Mesenchymal stem cell (in vitro differentiated cells and primary cell): ENCODE results near the gene MAP3K13.

Experiments used
- DNase-seq: peaks from one replicate; pipeline ENCODE4 v3.0.0-alpha.2; 2013
- H2AFZ ChIP-seq: one replicate; pipeline ENCODE4 v1.6.1; 2013; ENCODE audit warnings: low read depth, mild to moderate bottlenecking, control low read depth, inconsistent platforms, low read length, moderate library complexity
- H2AK5ac ChIP-seq: 2 replicates; pipeline ENCODE4 v1.6.1; 2013; ENCODE audit warnings: low read length, moderate library complexity, mild to moderate bottlenecking, inconsistent platforms; ENCODE audit not compliant: severe bottlenecking
- H2BK120ac ChIP-seq: one replicate; pipeline ENCODE4 v1.6.1; 2013; ENCODE audit warnings: low read depth, mild to moderate bottlenecking, inconsistent platforms, low read length, moderate library complexity
- H2BK12ac ChIP-seq, 2 experiments: one replicate each; pipeline ENCODE4 v1.6.1; 2013; ENCODE audit warnings: inconsistent platforms in 2 of 2, low read length in 2 of 2, mild to moderate bottlenecking in 2 of 2, moderate library complexity in 2 of 2, control low read depth in 1 of 2
- H2BK15ac ChIP-seq: one replicate; pipeline ENCODE4 v1.6.1; 2013; ENCODE audit warnings: mild to moderate bottlenecking, low read depth, inconsistent platforms; ENCODE audit not compliant: poor library complexity, severe bottlenecking
- H2BK5ac ChIP-seq: 2 replicates; pipeline ENCODE4 v1.6.1; 2013; ENCODE audit warnings: low read depth, mild to moderate bottlenecking, low read length, control low read depth, inconsistent platforms; ENCODE audit not compliant: poor library complexity, severe bottlenecking
- H3K14ac ChIP-seq, 2 experiments: one replicate each; pipeline ENCODE4 v1.6.1; 2013; ENCODE audit warnings: inconsistent platforms in 2 of 2, low read length in 2 of 2, control low read depth in 1 of 2, mild to moderate bottlenecking in 1 of 2, moderate library complexity in 1 of 2
- H3K18ac ChIP-seq, 2 experiments: one replicate each; pipeline ENCODE4 v1.6.1; 2013; ENCODE audit warnings: inconsistent platforms in 2 of 2, low read length in 2 of 2, control low read depth in 1 of 2, low read depth in 1 of 2, mild to moderate bottlenecking in 1 of 2
- H3K23ac ChIP-seq, 2 experiments: one replicate each; pipeline ENCODE4 v1.6.1; 2013; ENCODE audit warnings: inconsistent platforms in 2 of 2, low read length in 2 of 2, mild to moderate bottlenecking in 2 of 2, moderate library complexity in 2 of 2, control low read depth in 1 of 2
- H3K27ac ChIP-seq: 2 replicates; pipeline ENCODE4 v1.5.1; 2013; ENCODE audit warnings: mild to moderate bottlenecking, moderate library complexity, low read length, control low read depth, inconsistent platforms; ENCODE audit not compliant: poor library complexity, severe bottlenecking
- H3K27me3 ChIP-seq, 2 experiments: 2 replicates each; pipeline versions ENCODE4 v1.6.1 to v1.7.0; 2013; ENCODE audit warnings: low read length in 2 of 2, mild to moderate bottlenecking in 2 of 2, moderate library complexity in 2 of 2, control low read depth in 1 of 2, inconsistent platforms in 1 of 2; ENCODE audit not compliant: control insufficient read depth in 1 of 2, insufficient read depth in 1 of 2
- H3K36me3 ChIP-seq, 2 experiments: 2 replicates each; pipeline versions ENCODE4 v1.6.1 to v1.7.0; 2013; ENCODE audit warnings: low read length in 2 of 2, control low read depth in 1 of 2, inconsistent platforms in 1 of 2, low read depth in 1 of 2, mild to moderate bottlenecking in 1 of 2; ENCODE audit not compliant: insufficient read depth in 2 of 2, control insufficient read depth in 1 of 2
- H3K4ac ChIP-seq, 2 experiments: one replicate each; pipeline ENCODE4 v1.6.1; 2013; ENCODE audit warnings: inconsistent platforms in 2 of 2, low read length in 2 of 2, mild to moderate bottlenecking in 2 of 2, moderate library complexity in 2 of 2, control low read depth in 1 of 2, low read depth in 1 of 2
- H3K4me1 ChIP-seq: 2 replicates; pipeline ENCODE4 v1.6.1; 2013; ENCODE audit warnings: low read depth, low read length, control low read depth; ENCODE audit not compliant: control insufficient read depth, insufficient read depth
- H3K4me2 ChIP-seq: 2 replicates; pipeline ENCODE4 v1.6.1; 2013; ENCODE audit warnings: low read length, mild to moderate bottlenecking, inconsistent platforms; ENCODE audit not compliant: poor library complexity, severe bottlenecking
- H3K4me3 ChIP-seq, 2 experiments: 2 replicates each; pipeline versions ENCODE4 v1.5.1 to v1.7.0; 2013; ENCODE audit warnings: low read length in 2 of 2, mild to moderate bottlenecking in 2 of 2, control low read depth in 1 of 2, low read depth in 1 of 2; ENCODE audit not compliant: insufficient read depth in 1 of 2
- H3K79me1 ChIP-seq: replicated peaks from 2 replicates; pipeline ENCODE4 v1.6.1; 2013; ENCODE audit warnings: mild to moderate bottlenecking, control low read depth, low read length, inconsistent platforms; ENCODE audit not compliant: poor library complexity, severe bottlenecking
- H3K9ac ChIP-seq: 2 replicates; pipeline ENCODE4 v1.7.0; 2013; ENCODE audit warnings: mild to moderate bottlenecking, low read length, moderate library complexity
- H3K9me3 ChIP-seq: 2 replicates; pipeline ENCODE4 v1.7.0; 2013; ENCODE audit warnings: mild to moderate bottlenecking, low read length; ENCODE audit not compliant: control insufficient read depth
- H4K8ac ChIP-seq: one replicate; pipeline ENCODE4 v1.6.1; 2013; ENCODE audit warnings: inconsistent platforms, mild to moderate bottlenecking, low read length, moderate library complexity
- H4K91ac ChIP-seq: one replicate; pipeline ENCODE4 v1.6.1; 2013; ENCODE audit warnings: mild to moderate bottlenecking, low read length, inconsistent platforms
- WGBS: methylation state at CpG from one replicate; pipeline ENCODE4 v1.1.7; 2013; ENCODE audit warnings: mixed read lengths; 5-methylcytosine and 5-hydroxymethylcytosine counted together

The MAP3K13 gene

GRCh38 chr3:185477316-185477715 lies 114.4 kb downstream of the MAP3K13 start:
- WGBS = 81% methylated on average over 3 of the region's 3 CpGs
- H3K27ac ChIP-seq = no peak overlapping the region
- H3K9ac ChIP-seq = no peak overlapping the region
- H3K27me3 ChIP-seq = no peaks in the 10 kb centered on the region
- H3K4me2 ChIP-seq = no peak overlapping the region
- no peak overlapping the region for H2BK5ac ChIP-seq
- no peak overlapping the region for H3K4ac ChIP-seq
- no peak overlapping the region for H2AK5ac ChIP-seq
- no peak for DNase-seq
- no peaks in the 10 kb centered on the region for H3K4me1 ChIP-seq
- no peak overlapping the region for H2AFZ ChIP-seq
- H3K36me3 ChIP-seq = peaks cover 14 to 57% of the 10 kb centered on the region in 2 experiments
- no peak overlapping the region for H2BK15ac ChIP-seq
- H3K18ac ChIP-seq = no peak overlapping the region
- no peak overlapping the region for H3K14ac ChIP-seq
- no peak overlapping the region for H3K23ac ChIP-seq
- H4K91ac ChIP-seq = no peak overlapping the region
- H2BK12ac ChIP-seq = no peak overlapping the region
- no peak overlapping the region for H2BK120ac ChIP-seq
- peaks cover 5% of the 10 kb centered on the region for H3K9me3 ChIP-seq
- no peak overlapping the region for H4K8ac ChIP-seq
- no peaks in the 10 kb centered on the region for H3K79me1 ChIP-seq
- no peak overlapping the region for H3K4me3 ChIP-seq

GRCh38 chr3:185479373-185479945 lies 116.5 kb downstream of the MAP3K13 start:
- H3K14ac ChIP-seq = no peak overlapping the region

DNA sequence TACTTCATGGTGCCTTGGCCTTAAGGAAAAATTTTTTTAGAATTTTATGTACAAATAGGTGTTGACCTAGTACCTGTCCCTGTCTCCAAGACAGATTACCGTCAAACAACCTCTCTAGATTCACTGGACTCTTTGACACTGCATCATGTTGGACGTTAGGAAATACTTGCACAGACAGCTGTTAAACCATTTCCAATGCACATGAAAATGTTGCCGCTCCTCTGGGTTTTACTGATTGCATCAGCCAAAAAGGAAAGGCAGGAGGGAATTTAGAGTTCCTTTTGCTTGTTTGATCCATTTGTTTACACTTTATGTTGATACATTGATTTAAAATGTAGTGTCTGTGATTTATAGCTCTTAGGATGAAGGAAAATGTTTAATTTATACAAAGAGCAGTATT lies 121.4 kb downstream of the MAP3K13 start:
- Histone ChIP-seq H3K14ac (no peak overlapping the region), H2BK12ac (no peak overlapping the region), H3K4me2 (no peak overlapping the region), H3K36me3 (peaks cover 7 to 67% of the 10 kb centered on the region in 2 experiments), H2BK15ac (no peak overlapping the region), H3K4ac (no peak overlapping the region), H3K27ac (no peak overlapping the region), H2BK5ac (no peak overlapping the region), H2AFZ (no peak overlapping the region), H4K91ac (no peak overlapping the region), H3K23ac (no peak overlapping the region), H3K79me1 (no peaks in the 10 kb centered on the region), H3K27me3 (no peaks in the 10 kb centered on the region), H2BK120ac (no peak overlapping the region), H3K4me1 (no peaks in the 10 kb centered on the region), H3K18ac (no peak overlapping the region), H3K9me3 (no peaks in the 10 kb centered on the region), H3K9ac (no peak overlapping the region), H2AK5ac (no peak overlapping the region), H3K4me3 (no peak overlapping the region), H4K8ac (no peak overlapping the region)
- WGBS = 96% methylated on average over 3 of the region's 3 CpGs
- DNase-seq = no peak

More at GRCh38 chr3:185479373-185479945, 116.5 kb downstream of the MAP3K13 start:
- Histone ChIP-seq H2BK15ac (no peak overlapping the region), H2AFZ (no peak overlapping the region), H3K27me3 (no peaks in the 10 kb centered on the region), H3K9me3 (peaks cover 5% of the 10 kb centered on the region), H3K27ac (no peak overlapping the region), H4K8ac (no peak overlapping the region), H3K36me3 (peaks cover 6 to 53% of the 10 kb centered on the region in 2 experiments), H3K4me1 (no peaks in the 10 kb centered on the region), H2BK5ac (no peak overlapping the region), H3K4me3 (no peak overlapping the region), H2AK5ac (no peak overlapping the region), H2BK120ac (no peak overlapping the region), H3K9ac (no peak overlapping the region), H3K4me2 (no peak overlapping the region), H2BK12ac (no peak overlapping the region), H3K79me1 (no peaks in the 10 kb centered on the region), H3K23ac (no peak overlapping the region), H3K18ac (no peak overlapping the region), H3K4ac (no peak overlapping the region), H4K91ac (no peak overlapping the region)
- no peak for DNase-seq
- WGBS = no CpG with 5 or more reads among the region's 2 CpGs

- H3K36me3 ChIP-seq = peaks cover 6 to 67% of the 10 kb centered on the region in 2 experiments
- DNase-seq = no peak
Measured at GRCh38 chr3:185486394-185486793, 123.5 kb downstream of the MAP3K13 start.

More at GRCh38 chr3:185486394-185486793, 123.5 kb downstream of the MAP3K13 start:
- H3K18ac ChIP-seq = no peak overlapping the region
- no peak overlapping the region for H4K91ac ChIP-seq
- WGBS = 96% methylated on average over 3 of the region's 5 CpGs
- H3K4ac ChIP-seq = no peak overlapping the region
- no peak overlapping the region for H2BK120ac ChIP-seq
- H3K27ac ChIP-seq = no peak overlapping the region
- no peaks in the 10 kb centered on the region for H3K27me3 ChIP-seq
- H3K4me2 ChIP-seq = no peak overlapping the region
- H2AK5ac ChIP-seq = no peak overlapping the region
- no peak overlapping the region for H2BK15ac ChIP-seq
- no peak overlapping the region for H2AFZ ChIP-seq
- no peak overlapping the region for H3K9ac ChIP-seq
- no peak overlapping the region for H2BK5ac ChIP-seq
- H3K23ac ChIP-seq = no peak overlapping the region
- no peak overlapping the region for H4K8ac ChIP-seq
- H3K79me1 ChIP-seq = no peaks in the 10 kb centered on the region
- H3K4me3 ChIP-seq = no peak overlapping the region
- no peak overlapping the region for H3K14ac ChIP-seq
- no peaks in the 10 kb centered on the region for H3K4me1 ChIP-seq
- H2BK12ac ChIP-seq = no peak overlapping the region
- no peaks in the 10 kb centered on the region for H3K9me3 ChIP-seq
